ENCODE results near the gene EXOC3L1.

Gene EXOC3L1

GRCh38 chr16:67233596-67233995, 43.7 kb upstream of the EXOC3L1 start:
- Histone ChIP-seq H3K9me3 (ENCODE audit: control insufficient read depth, insufficient read depth, low read depth, low read length) (no peaks in the 10 kb centered on the region), H3K27ac (ENCODE audit: extremely low read depth, low read depth, low read length) (no peak overlapping the region), H3K4me3 (ENCODE audit: low read depth, low read length) (no peak overlapping the region), H3K36me3 (ENCODE audit: control insufficient read depth in 2 of 2, insufficient read depth in 1 of 2, low read length in 2 of 2) (peaks cover 8 to 86% of the 10 kb centered on the region in 2 experiments; a peak in 2 of 3 replicates), H3K4me1 (ENCODE audit: control insufficient read depth, insufficient read depth, low read length) (no peaks in the 10 kb centered on the region)
- ChIA-PET POLR2A (interaction anchor here (0.6 to 10.0 kb wide), 2 partner anchors 13 to 58 kb away, joined by 3 to 109 read pairs; partner anchors contain the start of genes FHOD1 and SLC9A5), CTCF (no interaction called here)
- TF ChIP-seq ZBTB8A (tag by site-specific recombination; IDR thresholded peaks at IDR 0.05) (no peak), ZXDB (tag by site-specific recombination; IDR thresholded peaks at IDR 0.05) (no peak), ZNF37A (tag by site-specific recombination; IDR thresholded peaks at IDR 0.05) (no peak), ZBTB49 (tag by site-specific recombination; IDR thresholded peaks at IDR 0.05; ENCODE audit: low read depth) (no peak), ZSCAN30 (tag by site-specific recombination; IDR thresholded peaks at IDR 0.05) (no peak), ZNF2 (tag by site-specific recombination; IDR thresholded peaks at IDR 0.05) (no peak), ZNF776 (tag by site-specific recombination; IDR thresholded peaks at IDR 0.05; ENCODE audit: borderline replicate concordance) (no peak), ZNF146 (tag by site-specific recombination; IDR thresholded peaks at IDR 0.05) (no peak), ZNF76 (tag by site-specific recombination; IDR thresholded peaks at IDR 0.05; ENCODE audit: borderline replicate concordance, low read depth) (no peak), ZNF791 (tag by site-specific recombination; IDR thresholded peaks at IDR 0.05) (no peak), ZNF639 (tag by site-specific recombination; IDR thresholded peaks at IDR 0.05) (no peak), ZNF366 (tag by site-specific recombination; conservative IDR thresholded peaks at IDR 0.05) (no peak), PATZ1 (tag by site-specific recombination; IDR thresholded peaks at IDR 0.05) (no peak), ZNF221 (tag by site-specific recombination; IDR thresholded peaks at IDR 0.05; ENCODE audit: borderline replicate concordance) (no peak), SP2 (tag by site-specific recombination; IDR thresholded peaks at IDR 0.05) (no peak), ZBTB10 (tag by site-specific recombination; IDR thresholded peaks at IDR 0.05) (no peak), ZIC2 (tag by site-specific recombination; IDR thresholded peaks at IDR 0.05) (no peak), ZNF391 (tag by site-specific recombination; IDR thresholded peaks at IDR 0.05; ENCODE audit: borderline replicate concordance, low read depth) (no peak)

Measured in HEK293 (cell line).